Panc1 (cell line): ENCODE results near the gene C22orf23. TPM values are rescaled to one million over a fixed set of nuclear protein-coding genes. Genes with fewer than 3 reads are reported as not detected.

Experiments
- ATAC-seq: fragments of 200-7000 bp; cut with Tn5 transposase; 2 replicates; pipeline ENCODE4 v1.9.1; 2020; ENCODE audit warnings: mild to moderate bottlenecking, moderate library complexity
- BruUV-seq: library from RNA; stranded (reverse); fragments of 400-500 nt; replicated peaks from 2 replicates; lab custom pipeline; 2021; lab: Mats Ljungman, UMichigan
- CTCF ChIA-PET: fragments of 300-600 bp; sonication (Branson Sonifier 250); formaldehyde crosslinking; loops from one replicate; lab custom pipeline; 2022; ENCODE audit warnings: antibody characterized with exemption; lab: Charles Lee
- POLR2A ChIA-PET: fragments of 300-600 bp; sonication (Branson Sonifier 250); formaldehyde crosslinking; loops from one replicate; lab custom pipeline; 2022; ENCODE audit warnings: antibody characterized with exemption; lab: Charles Lee
- DNase-seq: peaks from one replicate; pipeline ENCODE4 v3.0.0-alpha.2; 2010; ENCODE audit warnings: low read depth, low spot score
- H3K27ac ChIP-seq: 2 replicates; pipeline ENCODE4 v1.5.1; 2011; ENCODE audit warnings: mild to moderate bottlenecking, low read length, inconsistent platforms
- H3K27me3 ChIP-seq: fragments of 200-500 bp; sonication (Bioruptor generic); 2 replicates; pipeline ENCODE4 v1.6.0; 2014; ENCODE audit warnings: low read length, inconsistent platforms; ENCODE audit not compliant: control insufficient read depth, insufficient read depth
- H3K36me3 ChIP-seq: fragments of 200-500 bp; sonication (Bioruptor generic); 2 replicates; pipeline ENCODE4 v1.5.1; 2014; ENCODE audit warnings: inconsistent platforms, mild to moderate bottlenecking, low read length, moderate library complexity; ENCODE audit not compliant: control insufficient read depth, insufficient read depth
- H3K4me1 ChIP-seq: 2 replicates; pipeline ENCODE4 v1.5.1; 2011; ENCODE audit warnings: inconsistent platforms, mild to moderate bottlenecking, low read length, moderate library complexity; ENCODE audit not compliant: control insufficient read depth, insufficient read depth
- H3K4me3 ChIP-seq, 2 experiments: 2 replicates each; pipeline ENCODE4 v1.5.1; 2011 to 2012; ENCODE audit warnings: low read depth in 2 of 2, low read length in 2 of 2, mild to moderate bottlenecking in 2 of 2, inconsistent platforms in 1 of 2, moderate library complexity in 1 of 2
- H3K9me3 ChIP-seq: fragments of 200-500 bp; sonication (Bioruptor generic); 2 replicates; pipeline ENCODE4 v1.5.1; 2014; ENCODE audit warnings: low read depth, mild to moderate bottlenecking, inconsistent platforms, low read length, moderate library complexity; ENCODE audit not compliant: control insufficient read depth, insufficient read depth
- POLR2AphosphoS5 ChIP-seq: IDR thresholded peaks from 2 replicates; pipeline ENCODE4 v1.6.1; 2012; ENCODE audit warnings: mild to moderate bottlenecking, low read depth, low read length, moderate library complexity
- REST ChIP-seq, 2 experiments: IDR thresholded peaks; 2 replicates each; pipeline ENCODE4 v1.6.1; 2011 to 2012; ENCODE audit warnings: low read depth in 2 of 2, control low read depth in 1 of 2, low read length in 1 of 2, mild to moderate bottlenecking in 1 of 2, moderate library complexity in 1 of 2; ENCODE audit not compliant: insufficient read depth in 1 of 2
- SIN3A ChIP-seq: IDR thresholded peaks from 2 replicates; pipeline ENCODE4 v1.6.1; 2012; ENCODE audit warnings: low read depth, mild to moderate bottlenecking, low read length, moderate library complexity, borderline replicate concordance; ENCODE audit not compliant: insufficient read depth
- TCF7L2 ChIP-seq: IDR thresholded peaks from 2 replicates; pipeline ENCODE4 v1.6.1; 2011; ENCODE audit warnings: mild to moderate bottlenecking, low read depth, low read length, inconsistent platforms
- in situ Hi-C: cut with HindIII; loops from 2 replicates; pipeline ENCODE4 v1.10.0; 2016; ENCODE audit warnings: low sequenced_read_pairs, low pct_unique_long_range_greater_than_20kb
- intact Hi-C: fragments of 100-400 bp; cut with micrococcal nuclease; formaldehyde crosslinking; loops from one replicate; pipeline ENCODE4 v1.10.0; 2022; ENCODE audit not compliant: unreplicated experiment
- total RNA-seq: library from RNA; stranded (reverse); gene quantifications from one replicate; pipeline ENCODE4 v1.2.1, GENCODE V29; 2021; ENCODE audit not compliant: unreplicated experiment
- TF ChIP-seq, protein P1 (sequence below): fragments of 450-650 bp; IDR thresholded peaks from 2 replicates; pipeline ENCODE4 v1.5.1; 2017; ENCODE audit warnings: mild to moderate bottlenecking

The C22orf23 gene
- total RNA-seq, 1 experiment from 2014 or later, result 0.49 TPM

DNA sequence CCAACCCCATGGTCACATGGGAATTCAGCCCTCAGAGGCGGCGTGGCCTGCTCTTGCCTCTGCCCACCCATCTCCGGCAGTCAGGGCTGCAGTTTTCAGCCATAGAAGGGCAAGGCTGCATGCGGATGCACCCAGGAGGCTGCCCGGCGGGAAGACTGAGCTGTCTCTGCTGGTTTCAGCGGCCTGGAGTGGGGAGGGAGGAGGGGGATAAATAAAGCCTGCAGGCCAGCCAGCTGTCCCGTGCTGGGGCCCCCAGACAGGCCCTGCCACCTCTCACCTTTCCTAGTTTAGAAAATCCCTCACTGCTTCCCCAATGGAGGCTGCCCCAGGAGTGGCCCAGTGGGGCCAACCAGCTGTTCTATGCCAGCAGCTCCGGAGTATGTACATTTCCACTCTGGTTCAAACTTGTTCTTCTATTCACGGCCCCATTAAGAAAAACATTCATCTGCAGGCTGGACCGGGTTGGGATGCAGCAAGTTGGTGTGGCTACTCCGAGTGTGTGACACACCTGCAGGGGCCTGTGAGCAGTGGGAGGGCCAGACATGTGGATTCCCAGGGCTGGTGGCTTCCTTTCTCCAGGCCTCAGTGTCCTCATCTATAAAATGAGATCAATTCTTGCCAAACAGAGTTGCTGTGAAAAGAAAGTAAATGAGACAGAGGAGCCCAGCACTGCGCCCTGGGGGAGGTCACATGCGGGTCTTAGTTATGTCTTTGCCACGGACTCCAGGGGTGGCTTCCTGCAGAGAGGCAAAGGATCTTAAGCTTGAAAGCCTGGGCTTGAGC is 42.3 kb downstream of the C22orf23 start:
- H3K9me3 ChIP-seq, result no peaks in the 10 kb centered on the region
- intact Hi-C loops (no loop called here), in situ Hi-C loops (no loop called here)
- DNase-seq, result no peak
- H3K4me3 ChIP-seq, result no peak overlapping the region
- H3K27me3 ChIP-seq, result no peaks in the 10 kb centered on the region
- CTCF ChIA-PET, result no interaction called here
- no peak for ATAC-seq
- H3K27ac ChIP-seq, result no peak overlapping the region
- POLR2A ChIA-PET, result no interaction called here
- no peaks in the 10 kb centered on the region for H3K36me3 ChIP-seq
- peaks cover 5% of the 10 kb centered on the region; the same call in 1 of the 2 replicates for H3K4me1 ChIP-seq
- TF ChIP-seq POLR2AphosphoS5, result no peak
- no peak for TF ChIP-seq REST (IDR thresholded peaks at IDR 0.05; ENCODE audit: insufficient read depth in 1 of 2, low read depth in 2 of 2, low read length in 1 of 2)
- TF ChIP-seq, protein P1, sequence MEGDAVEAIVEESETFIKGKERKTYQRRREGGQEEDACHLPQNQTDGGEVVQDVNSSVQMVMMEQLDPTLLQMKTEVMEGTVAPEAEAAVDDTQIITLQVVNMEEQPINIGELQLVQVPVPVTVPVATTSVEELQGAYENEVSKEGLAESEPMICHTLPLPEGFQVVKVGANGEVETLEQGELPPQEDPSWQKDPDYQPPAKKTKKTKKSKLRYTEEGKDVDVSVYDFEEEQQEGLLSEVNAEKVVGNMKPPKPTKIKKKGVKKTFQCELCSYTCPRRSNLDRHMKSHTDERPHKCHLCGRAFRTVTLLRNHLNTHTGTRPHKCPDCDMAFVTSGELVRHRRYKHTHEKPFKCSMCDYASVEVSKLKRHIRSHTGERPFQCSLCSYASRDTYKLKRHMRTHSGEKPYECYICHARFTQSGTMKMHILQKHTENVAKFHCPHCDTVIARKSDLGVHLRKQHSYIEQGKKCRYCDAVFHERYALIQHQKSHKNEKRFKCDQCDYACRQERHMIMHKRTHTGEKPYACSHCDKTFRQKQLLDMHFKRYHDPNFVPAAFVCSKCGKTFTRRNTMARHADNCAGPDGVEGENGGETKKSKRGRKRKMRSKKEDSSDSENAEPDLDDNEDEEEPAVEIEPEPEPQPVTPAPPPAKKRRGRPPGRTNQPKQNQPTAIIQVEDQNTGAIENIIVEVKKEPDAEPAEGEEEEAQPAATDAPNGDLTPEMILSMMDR, result no peak
- TF ChIP-seq TCF7L2, result no peak
- no peak for TF ChIP-seq SIN3A
- no TSS peak for BruUV-seq

GRCh38 chr22:37909766-37910165 is 43.6 kb downstream of the C22orf23 start:
- POLR2A ChIA-PET, result no interaction called here
- Histone ChIP-seq H3K4me3 (no peak overlapping the region), H3K9me3 (no peaks in the 10 kb centered on the region), H3K27ac (no peak overlapping the region), H3K27me3 (no peaks in the 10 kb centered on the region), H3K36me3 (no peaks in the 10 kb centered on the region), H3K4me1 (peaks cover 12% of the 10 kb centered on the region)
- TF ChIP-seq SIN3A (no peak), REST (IDR thresholded peaks at IDR 0.05; ENCODE audit: insufficient read depth in 1 of 2, low read depth in 2 of 2, low read length in 1 of 2) (no peak), POLR2AphosphoS5 (no peak), TCF7L2 (no peak)
- TF ChIP-seq, protein P1, result no peak
- no TSS peak for BruUV-seq
- ATAC-seq, result no peak
- intact Hi-C loops (no loop called here), in situ Hi-C loops (no loop called here)
- no peak for DNase-seq
- CTCF ChIA-PET, result no interaction called here
